Activated T-helper 1 cell treated with anti-CD3 and anti-CD28 coated beads, Interleukin-2, amount 50 U/mL, for 16 hours (primary cell): ENCODE data around the gene CISD1.
A peak's percentile ranks its signal among the peaks of the same experiment; 100 is the strongest.

Source experiments
- DNase-seq, 2 donors: peaks; one replicate each; pipeline ENCODE4 v3.0.0-alpha.2; 2020; ENCODE audit warnings: low read depth in 1 of 2, low spot score in 1 of 2

Gene CISD1

DNA sequence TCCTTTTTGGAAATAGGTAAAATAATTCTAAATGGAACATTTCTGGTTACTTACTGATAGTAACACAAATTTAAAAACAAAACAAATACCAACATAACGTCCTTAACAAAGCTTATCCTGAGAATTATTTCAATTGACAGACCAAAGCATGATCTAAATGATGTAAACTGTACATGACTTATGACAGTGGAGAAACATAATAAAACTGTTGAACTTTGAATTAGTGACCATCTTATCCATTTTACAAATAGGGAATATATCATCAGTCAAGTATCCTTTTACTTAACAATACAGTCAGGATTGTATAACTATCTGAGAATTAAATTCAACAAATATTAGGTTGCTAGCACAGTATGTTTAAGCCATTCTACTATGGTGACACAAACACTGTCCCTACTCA, 3.7 kb upstream of the CISD1 start:
- no peak for DNase-seq

GRCh38 chr10:58266003-58266825, 2.7 kb upstream of the CISD1 start:
- no peak for DNase-seq

DNA sequence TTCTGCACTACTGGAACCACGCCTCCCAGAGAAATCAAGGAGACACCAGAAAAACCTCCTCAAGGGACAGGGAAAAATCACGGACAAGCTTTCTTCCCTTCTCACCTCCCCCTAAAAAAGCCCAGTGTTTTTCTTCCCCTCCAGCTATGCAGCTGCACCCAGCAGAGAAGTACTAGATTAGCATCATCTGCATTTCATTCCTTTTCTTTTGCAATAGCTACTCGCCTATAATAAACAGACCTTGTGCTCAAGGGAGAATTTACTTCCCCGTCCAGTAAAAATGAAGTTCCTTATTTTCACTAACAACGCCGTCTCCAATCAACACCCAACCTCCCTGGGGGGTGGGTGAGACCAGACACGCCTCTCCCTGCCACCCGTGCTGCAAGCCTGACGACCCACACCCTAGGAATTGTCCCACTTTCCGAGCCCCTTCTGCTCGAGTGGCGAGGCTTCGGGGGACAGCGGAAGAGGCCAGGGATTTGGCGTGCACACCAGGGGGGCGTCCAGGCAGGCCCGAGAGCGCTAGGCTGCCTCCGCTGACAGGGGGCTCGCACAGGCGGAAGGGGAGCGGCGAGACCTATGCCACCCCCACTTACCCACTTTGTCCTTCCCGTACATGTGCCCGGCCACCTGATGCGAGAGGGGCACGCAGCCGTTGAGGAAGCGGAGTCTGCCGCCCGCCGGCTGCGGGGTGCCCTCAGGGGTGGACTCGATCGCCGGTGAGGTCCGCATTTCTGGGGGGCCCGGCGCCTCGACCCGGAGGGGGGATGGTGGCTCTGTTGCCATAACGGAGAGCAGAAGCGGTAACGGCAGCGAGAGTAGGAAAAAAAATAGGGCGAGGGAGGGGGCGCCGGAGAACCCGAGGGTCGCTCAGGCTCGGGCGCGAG, 1.9 kb upstream of the CISD1 start:
- peak in 1 of 2 donors; percentile 18 for DNase-seq

GRCh38 chr10:58267713-58268453, 1.1 kb upstream of the CISD1 start, which contains the start of gene IPMK:
Gene IPMK (minus strand): TSS chr10:58267894. CDS start chr10:58267611, 283 bp downstream.
- DNase-seq: peak; percentile 89 to 92

- DNase-seq: no peak
These were observed 462 bp upstream of the CISD1 start for GRCh38 chr10:58268454-58268945.

DNA sequence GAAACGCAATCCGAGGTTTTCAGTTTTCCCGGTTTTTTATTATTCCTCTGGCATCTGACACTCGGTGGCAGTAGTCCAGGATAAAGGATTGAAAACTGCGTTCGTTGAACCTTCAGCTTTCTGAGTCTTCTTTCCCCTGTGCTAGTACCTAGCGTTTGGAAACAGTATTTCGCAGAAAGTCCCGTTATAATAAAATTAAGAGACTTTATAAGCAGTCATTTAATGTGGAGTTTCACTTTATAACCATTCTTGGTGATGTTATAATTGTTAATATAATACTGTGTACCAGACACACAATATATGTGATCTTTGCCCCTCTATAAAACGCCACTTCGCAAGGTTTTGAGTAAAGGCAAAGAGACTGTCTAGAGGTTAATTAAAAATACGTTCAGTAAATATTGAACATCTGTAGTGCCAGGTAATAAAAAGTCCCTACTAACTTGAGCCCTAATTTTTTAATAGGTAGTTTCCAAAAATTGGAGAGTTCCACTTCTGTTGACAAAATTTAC, 874 bp downstream of the CISD1 start:
- no peak for DNase-seq

DNA sequence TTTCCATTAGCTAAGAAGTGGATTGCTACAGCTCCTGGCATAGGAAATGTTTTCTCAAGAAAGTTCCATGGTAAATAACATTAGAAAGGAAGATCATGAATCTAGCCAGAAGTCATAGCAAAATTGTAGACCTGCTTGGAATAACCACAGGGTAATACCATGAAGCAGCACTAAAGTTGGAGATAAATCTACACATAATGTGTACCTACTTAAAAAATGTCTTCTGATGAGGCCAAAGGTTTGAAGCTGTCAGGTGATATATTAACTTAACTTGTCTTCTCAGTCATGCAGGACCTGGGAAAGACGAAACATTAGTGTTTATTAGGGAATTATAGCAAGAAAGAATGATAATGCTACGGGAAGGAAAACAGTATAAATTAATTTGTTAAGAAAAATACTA, 6.3 kb downstream of the CISD1 start:
- no peak for DNase-seq

- DNase-seq: no peak
These were observed 6.9 kb downstream of the CISD1 start for GRCh38 chr10:58275908-58276307.

DNA sequence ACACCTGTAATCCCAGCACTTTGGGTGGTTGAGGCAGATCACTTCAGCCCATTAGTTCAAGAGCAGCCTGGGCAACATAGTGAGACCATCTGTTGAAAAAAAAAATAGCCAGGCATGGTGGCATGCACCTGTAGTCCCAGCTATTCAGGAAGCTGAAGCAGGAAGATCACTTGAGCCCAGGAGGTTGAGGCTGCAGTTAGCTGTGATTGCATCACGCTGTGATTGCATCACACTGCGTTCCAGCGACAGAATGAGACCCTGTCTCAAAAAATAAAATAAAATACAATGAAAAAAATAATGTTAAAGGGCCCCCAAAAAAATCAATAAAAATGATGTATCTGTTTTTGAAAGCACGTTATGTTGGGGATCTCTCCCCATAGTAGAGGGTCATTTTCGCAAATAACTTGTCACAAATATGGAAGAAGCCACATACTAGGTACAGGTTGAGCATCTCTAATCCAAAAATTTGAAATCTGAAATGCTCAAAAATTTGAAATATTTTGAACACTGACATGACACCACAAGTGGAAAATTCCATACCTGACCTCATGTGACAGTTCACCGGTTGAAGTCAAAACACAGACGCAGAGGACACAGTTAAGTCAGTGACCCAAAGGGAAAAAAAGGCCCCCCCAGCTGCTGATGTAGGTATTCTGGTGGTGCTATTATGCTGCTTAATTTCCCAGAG, 9.5 kb downstream of the CISD1 start:
- no peak for DNase-seq

- DNase-seq: no peak
These were observed 10.0 kb downstream of the CISD1 start for GRCh38 chr10:58278962-58279307.

GRCh38 chr10:58280477-58280876, 11.5 kb downstream of the CISD1 start:
- no peak for DNase-seq

DNA sequence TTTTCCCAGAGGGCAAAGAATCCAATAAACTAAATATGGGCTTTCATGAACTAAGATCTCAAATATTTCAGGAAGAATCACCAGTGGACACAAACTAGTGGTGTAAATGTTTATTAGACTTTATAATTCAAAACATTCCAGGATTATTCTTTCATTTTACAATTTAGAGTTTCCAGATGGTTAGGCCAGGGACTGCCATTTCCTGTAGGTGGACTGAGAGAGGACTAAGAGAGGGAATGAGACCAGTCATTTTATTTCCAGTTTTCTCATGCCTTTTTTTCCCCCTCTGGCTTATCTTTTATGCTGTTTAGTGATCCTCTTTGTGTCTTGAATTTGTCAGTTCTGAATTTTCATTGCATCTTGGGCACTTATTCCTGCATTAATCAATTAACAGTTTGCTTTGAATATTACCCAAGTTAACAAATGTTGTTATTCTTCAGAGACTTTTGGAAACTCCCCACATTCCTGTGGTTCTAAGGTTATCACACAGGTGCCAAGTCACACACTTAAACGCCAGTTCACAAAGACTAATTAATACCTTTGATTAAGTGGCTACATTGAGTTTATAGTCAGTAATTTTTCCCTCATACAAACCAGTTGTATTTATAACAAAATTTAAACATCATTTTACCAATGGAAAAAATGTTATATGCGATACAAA, 12.3 kb downstream of the CISD1 start:
- no peak for DNase-seq

DNA sequence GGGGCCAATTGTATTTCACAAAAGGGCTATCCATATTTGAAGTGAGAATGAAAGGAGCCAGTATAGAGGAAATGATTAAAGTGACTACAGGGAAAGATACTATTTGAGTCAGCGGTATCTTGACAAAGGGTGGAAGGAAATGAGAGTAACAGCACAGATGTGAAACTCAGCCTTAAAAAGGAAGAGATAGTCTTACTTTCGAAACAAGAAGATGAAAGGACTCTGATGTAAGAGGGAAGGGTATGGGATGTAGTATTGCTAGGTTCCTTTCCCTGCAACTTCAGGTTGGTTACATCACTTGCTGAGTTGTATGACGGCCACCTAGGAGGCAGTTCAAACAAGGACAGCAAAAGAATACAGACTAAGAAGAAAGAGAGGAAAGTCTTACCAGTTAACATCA, 13.7 kb downstream of the CISD1 start:
- DNase-seq: no peak

DNA sequence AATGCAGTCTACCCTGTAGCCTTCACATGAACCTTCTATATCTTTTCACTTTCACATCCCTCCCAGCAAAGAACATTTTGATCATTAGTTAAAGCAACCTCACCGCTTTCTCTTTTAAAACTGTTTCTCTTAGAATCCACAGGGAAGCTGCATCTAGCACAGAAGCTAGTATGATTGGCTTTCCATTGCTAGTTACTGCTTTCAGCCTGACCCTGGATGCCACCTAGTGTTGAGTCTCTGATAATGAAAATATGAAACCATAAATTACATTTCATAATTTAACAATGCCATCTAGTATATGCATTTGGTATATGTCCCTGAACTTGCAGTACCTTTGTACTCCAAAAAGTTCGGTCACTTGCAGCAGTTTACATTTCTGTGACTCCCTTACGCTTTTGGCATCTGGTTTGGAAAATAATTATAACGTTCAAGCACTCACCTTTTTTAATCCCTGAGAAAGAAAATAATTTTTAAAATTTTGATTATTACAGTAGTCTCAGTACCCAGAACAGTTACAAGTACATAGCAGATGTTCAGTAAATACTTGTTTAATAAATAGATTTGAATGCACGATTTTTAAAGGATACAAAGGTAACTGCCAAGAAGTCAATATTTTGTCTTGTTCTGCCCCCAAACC, 22.7 kb downstream of the CISD1 start:
- DNase-seq: peak in 1 of 2 donors; percentile 3

- DNase-seq: no peak
These were observed 25.0 kb downstream of the CISD1 start for GRCh38 chr10:58293989-58294388.

DNA sequence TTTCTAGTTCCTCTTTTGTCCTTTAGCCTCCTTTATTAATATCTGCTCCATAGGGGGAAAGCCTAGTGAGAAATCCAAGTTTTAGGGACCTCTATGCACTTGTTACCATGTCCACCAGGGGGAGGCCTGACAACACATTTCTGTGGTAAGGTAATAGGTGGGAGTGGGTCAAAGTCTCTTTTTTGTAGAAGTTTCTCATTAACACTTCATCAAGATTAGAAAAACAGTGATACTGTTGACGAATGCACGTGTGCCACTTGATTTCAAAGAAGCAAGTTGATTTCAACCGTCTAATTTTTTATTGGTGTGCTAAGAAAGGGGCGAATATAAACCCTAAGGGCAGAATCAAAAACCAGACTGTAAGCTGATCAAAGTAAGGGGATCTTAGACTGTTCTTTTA, 30.6 kb downstream of the CISD1 start:
- peak; percentile 13 to 18 for DNase-seq

GRCh38 chr10:58300676-58301075, 31.7 kb downstream of the CISD1 start:
- DNase-seq: no peak

GRCh38 chr10:58302254-58302653, 33.3 kb downstream of the CISD1 start:
- no peak for DNase-seq

DNA sequence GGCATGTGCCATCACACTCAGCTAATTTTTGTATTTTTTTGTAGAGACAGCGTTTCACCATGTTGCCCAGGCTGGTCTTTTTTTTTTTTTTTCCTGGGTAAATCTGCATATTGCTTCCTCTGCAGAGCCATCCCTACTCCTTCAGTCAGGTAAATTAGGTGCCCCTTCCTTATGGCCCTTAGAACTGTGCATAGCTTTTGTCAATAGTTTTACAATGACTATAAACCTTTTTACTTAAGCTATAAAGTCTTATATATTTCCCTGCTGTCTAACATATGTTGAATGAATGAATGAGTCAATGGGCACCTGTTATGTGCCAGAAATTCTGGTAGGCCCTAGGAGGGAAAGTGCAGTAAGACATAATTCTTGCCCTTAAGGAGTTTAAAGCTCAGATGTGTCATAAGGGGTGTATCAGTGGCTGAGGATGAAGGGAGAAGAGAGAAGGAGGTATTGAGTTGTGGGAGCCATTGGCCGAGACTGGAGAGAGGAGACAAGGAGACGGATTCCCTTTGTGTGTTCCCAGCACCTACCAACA, 35.2 kb downstream of the CISD1 start:
- DNase-seq: no peak
